H54 (cell line): ENCODE results near the gene NMRK2.
"Not testable (repeated sequence)": the region's sequence is repeated elsewhere in the genome, so short reads cannot be mapped to it uniquely, and the experiment has no call there.

ENCODE experiments used
- DNase-seq: peaks from one replicate; pipeline ENCODE4 v3.0.0; 2011; ENCODE audit warnings: low spot score, mixed read lengths; ENCODE audit not compliant: insufficient read length
- FAIRE-seq: peaks from 3 replicates; lab custom pipeline; 2011; peaks lifted over from hg19 to GRCh38; lab: Jason Lieb, UNC
- POLR2A ChIP-seq: IDR thresholded peaks from 2 replicates; pipeline ENCODE4 v1.6.1; 2011; ENCODE audit warnings: low read depth, mild to moderate bottlenecking, low read length

NMRK2 gene

DNA sequence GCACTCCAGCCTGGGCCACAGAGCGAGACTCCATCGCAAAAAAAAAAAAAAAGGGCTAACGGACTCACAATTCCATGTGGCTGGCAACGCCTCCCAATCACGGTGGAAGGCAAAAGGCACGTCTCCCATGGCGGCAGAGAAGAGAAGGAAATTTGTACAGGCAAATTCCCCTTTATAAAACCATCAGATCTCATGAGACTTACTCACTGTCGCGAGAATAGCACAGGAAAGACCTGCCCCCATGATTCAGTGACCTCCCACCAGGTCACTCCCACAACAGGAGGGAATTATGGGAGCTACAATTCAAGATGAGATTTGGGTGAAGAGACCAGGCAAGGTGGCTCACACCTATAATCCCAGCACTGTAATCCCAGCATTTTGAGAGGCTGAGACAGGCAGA lies 18.7 kb upstream of the NMRK2 start:
- FAIRE-seq (no peak), DNase-seq (no peak)
- TF ChIP-seq POLR2A: no peak

DNA sequence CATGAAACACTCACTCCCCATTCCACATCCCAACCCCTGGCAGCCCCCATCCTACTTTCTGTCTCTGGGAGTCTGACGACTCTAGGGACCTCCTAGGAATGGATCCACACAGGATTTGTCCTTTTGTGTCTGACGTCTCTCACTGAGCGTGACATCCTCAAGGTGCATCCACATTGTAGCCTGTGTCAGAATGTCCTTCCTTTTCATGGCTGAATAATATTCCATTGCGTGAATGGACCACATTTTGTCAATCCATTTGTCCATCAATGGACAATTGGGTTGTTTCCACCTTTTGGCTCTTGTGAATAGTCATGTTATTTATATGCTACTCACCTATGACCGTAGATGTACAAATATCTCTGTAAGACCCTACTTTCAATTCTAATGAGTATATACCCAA lies 16.8 kb upstream of the NMRK2 start:
- no peak for TF ChIP-seq POLR2A
- FAIRE-seq: no peak
- DNase-seq: no peak

DNA sequence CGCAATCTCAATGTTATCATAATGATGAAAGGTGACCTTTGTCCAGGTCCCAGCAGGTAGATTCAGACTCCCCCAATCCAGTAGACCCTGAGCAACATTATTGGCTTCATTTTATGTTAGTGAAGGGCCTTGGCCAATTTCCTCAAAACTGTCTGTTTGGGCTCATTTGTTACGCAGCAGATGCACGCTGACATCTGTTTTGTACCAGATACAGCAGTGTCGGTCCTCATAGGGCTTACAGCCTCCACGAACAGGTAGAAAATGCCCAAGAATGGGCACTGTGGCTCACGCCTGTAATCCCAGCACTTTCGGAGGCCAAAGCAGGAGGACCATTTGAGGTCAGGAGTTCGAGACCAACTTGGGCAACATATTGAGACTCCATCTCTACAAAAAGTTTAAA lies 13.1 kb upstream of the NMRK2 start:
- FAIRE-seq: no peak
- no peak for DNase-seq
- no peak for TF ChIP-seq POLR2A

DNA sequence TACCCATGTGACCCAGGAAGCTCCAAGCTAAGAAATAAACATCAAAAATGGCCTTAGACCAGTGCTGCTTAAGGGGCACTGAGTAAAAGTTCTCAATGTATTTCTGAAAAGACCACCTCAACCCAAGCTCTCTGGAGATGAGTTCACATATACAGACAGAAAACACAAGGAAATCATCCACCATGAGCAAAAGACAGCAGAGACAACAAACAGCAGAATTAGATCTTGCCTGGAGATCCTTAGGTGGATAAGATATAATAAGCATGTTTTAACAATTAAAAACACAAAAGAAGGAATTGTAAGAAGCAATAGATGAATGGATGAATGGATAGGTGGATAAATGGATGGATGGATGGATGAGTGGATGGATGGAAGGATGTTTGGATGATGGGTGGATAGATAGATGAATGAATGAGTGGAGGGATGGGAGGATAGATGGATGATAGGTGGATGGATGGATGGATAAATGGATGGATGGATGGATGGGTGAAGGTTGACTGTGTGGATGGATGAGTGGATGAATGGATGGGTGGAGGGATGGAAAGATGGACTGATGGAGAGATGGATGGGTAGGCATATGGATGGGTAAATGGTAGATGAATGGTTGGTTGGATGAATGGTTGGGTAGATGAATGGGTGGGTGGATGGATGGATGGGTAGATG lies 9.6 kb upstream of the NMRK2 start:
- DNase-seq (no peak), FAIRE-seq (no peak)
- no peak for TF ChIP-seq POLR2A

DNA sequence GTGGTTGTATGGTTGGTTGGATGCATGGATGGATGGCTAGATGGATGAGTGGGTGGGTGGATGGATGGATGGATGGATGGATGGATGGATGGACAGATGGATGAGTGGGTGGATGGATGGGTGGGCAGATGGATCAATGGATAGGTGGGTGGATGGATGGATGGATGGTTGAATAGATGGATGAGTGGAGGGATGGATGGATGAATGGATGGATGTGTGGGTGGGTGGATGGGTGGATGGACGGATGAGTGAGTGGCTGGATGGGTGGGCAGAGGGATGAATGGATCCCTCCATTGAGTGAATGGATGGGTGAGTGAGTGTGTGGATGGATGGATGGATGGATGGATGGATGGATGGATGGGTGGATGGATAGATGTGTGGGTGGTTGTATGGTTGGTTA lies 9.0 kb upstream of the NMRK2 start:
- FAIRE-seq (no peak), DNase-seq (no peak)
- no peak for TF ChIP-seq POLR2A

DNA sequence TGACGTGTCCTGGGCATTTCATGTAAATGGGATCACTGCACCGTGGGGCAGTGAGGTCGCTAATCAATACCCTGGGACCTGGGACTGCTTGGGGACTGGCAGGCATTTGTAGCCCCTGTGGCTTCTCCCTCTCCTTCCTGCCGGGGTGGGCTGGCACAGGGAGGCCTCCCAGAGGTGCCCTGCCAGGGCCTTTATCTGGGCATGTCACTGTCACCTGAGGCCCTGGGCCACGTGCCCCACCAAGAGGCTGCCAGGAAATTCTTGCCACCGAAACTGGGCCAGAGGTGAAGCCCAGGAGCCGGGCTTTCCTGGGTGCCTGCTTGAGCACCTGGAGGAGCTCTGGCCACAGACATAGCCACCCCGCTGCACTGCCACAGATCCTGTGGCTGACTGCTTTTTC lies 1.8 kb upstream of the NMRK2 start:
- FAIRE-seq (no peak), DNase-seq (no peak)
- no peak for TF ChIP-seq POLR2A

DNA sequence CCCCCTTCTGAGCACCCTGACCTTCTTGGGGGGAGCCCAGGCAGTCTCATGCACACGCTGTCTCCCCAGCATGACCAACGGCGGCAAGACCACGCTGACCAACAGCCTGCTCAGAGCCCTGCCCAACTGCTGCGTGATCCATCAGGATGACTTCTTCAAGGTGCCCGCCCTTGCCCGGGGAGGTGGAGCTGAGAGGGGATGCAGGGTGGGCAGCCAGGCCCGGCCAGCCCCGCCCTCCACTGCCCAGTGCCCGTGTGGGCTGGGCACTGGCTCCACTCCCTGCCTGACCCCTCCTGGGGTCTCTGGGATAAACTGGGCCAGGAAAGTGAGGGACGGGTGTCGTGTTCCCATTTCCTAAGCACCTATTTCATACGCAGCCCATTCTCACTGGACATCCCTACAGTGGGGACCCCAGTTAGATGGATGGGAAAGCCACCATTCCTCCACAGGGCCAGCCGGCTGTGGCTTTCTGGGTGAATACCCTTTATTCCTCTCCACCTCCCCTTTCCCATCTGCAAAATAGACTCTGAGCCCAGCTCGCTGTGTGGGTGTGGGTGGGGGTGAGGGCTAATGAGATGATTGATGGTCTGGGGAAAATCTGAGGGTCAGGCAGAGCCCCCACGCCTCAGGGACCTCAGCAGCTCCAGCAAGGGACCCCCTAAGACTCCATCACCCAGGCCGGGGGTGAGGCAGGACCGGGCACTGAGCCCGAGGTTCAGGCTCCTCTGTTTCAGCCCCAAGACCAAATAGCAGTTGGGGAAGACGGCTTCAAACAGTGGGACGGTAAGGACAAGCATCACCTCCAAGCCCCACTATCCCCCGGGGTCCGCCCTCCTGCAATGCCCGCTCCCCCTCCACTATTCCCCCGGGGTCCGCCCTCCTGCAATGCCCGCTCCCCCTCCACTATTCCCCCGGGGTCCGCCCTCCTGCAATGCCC lies 3.9 kb downstream of the NMRK2 start:
- no peak for DNase-seq
- no peak for FAIRE-seq
- TF ChIP-seq POLR2A: no peak

DNA sequence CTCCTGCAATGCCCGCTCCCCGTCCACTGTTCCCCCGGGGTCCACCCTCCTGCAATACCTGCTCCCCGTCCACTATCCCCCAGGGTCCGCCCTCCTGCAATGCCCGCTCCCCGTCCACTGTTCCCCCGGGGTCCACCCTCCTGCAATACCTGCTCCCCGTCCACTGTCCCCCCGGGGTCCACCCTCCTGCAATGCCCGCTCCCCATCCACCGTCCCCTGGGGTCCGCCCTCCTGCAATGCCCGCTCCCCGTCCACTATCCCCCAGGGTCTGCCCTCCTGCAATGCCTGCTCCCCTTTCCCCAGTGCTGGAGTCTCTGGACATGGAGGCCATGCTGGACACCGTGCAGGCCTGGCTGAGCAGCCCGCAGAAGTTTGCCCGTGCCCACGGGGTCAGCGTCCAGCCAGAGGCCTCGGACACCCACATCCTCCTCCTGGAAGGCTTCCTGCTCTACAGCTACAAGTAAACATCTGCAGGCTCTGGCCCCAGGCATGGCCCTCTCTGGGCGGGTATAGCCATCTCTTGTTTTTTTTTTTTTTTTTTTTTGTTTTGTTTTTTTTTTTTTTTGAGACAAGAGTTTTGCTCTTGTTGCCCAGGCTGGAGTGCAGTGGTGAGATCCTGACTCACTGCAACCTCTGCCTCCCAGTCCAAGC lies 5.6 kb downstream of the NMRK2 start:
- DNase-seq: peak; percentile 37
- FAIRE-seq: not testable (repeated sequence)

DNA sequence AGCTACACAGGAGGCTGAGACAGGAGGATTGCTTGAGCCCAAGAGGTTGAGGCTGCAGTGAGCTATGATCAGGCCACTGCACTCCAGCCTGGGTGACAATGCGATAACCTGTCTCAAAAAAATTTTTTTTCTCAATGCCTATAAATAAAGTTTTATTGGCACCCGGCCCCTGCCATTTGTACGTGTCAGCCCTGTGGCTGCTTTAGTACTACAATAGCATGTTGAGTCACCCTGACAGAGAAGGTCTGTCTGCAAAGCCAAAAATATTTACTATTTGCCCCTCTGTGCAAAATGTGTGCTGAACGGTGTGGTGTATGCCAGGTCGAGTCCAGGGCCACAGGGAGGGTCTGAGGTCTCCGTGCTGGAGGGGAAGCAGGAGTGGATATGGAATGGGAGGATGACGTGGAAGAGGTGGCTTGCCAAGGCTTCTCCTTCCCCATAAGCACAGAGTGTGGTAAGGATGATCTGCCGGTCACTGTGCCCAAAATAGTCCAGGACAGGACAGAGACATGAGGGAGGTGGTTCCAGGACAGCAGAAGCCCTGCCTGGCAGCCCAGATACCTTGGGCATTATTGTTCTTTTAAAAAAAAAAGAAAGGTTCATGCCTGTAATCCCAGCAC lies 10.0 kb downstream of the NMRK2 start:
- TF ChIP-seq POLR2A: no peak
- DNase-seq (no peak), FAIRE-seq (no peak)

DNA sequence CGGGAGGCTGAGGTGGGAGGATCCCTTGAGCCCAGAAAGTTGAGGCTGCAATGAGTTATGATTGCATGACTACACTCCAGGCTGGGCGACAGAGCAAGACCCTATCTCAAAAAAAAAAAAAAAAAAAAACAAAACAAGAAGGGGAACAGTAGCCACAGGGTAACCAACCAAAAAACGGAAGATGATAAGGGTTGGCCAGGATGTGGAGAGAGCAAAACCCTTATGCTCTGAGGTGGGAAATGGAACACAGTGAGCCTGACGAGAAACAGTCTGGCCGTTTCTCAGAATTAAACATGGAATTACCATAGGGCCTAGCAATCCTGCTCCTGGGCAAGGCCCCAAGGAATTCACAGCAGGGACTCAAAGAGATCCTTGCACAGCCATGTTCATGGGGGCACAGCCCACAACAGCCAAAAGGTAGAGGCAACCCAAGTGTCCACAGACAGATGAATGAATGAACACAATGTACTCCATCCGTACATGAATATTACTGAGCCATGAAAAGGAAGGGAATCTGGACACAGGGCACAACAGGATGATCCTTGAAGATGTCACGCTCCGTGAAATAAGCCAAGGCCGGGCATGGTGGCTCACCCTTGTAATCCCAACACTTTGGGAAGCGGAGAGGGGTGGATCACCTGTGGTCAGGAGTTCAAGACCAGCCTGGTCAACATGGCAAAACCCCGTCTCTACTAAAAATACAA lies 11.3 kb downstream of the NMRK2 start:
- DNase-seq: no peak
- TF ChIP-seq POLR2A: no peak
- no peak for FAIRE-seq

DNA sequence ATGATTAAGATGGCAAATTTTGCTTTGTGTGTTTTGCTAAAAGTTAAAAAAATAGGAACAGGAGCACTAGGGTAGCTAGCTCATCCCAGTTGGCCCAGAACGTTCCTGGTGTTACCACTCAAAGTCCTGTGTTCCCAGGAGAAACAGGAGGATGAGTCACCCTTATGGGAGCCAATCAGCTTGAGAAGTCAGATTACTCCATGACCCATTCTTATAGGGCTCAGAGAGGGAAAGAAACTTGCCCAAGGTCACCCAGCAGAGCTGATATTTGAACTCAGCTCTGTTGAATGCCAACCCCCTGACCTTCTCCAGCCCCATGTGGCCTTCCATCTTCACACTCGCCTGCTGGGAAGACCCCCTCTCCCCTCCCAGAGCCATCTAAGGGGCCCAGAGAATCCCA lies 13.0 kb downstream of the NMRK2 start:
- DNase-seq: no peak
- TF ChIP-seq POLR2A: no peak
- FAIRE-seq: no peak

DNA sequence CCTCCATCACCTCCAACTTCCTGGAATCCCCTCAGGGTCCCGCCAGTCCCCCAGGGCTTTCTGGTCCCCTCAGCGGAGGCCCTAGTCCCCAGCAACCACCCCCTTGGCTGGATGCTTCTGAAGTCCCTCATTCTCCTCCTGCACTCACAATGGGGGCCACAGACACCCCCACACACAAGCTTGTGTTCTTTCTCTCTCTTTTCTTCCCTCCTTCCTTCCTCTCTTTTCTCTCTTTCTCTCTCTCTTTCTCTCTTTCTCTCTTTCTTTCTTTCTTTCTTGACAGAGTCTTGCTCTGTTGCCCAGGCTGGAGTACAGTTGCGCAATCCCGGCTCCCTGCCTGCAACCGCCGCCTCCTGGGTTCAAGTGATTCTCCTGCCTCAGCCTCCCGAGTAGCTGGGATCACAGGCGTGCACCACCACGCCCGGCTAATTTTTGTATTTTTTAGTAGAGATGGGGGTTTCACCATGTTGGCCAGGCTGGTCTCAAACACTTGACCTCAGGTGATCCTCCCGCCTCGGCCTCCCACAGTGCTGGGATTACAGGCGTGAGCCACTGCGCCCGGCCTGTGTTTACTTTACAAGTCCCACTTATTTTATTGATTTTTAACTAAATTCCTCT lies 14.6 kb downstream of the NMRK2 start:
- not testable (repeated sequence) for FAIRE-seq, DNase-seq

DNA sequence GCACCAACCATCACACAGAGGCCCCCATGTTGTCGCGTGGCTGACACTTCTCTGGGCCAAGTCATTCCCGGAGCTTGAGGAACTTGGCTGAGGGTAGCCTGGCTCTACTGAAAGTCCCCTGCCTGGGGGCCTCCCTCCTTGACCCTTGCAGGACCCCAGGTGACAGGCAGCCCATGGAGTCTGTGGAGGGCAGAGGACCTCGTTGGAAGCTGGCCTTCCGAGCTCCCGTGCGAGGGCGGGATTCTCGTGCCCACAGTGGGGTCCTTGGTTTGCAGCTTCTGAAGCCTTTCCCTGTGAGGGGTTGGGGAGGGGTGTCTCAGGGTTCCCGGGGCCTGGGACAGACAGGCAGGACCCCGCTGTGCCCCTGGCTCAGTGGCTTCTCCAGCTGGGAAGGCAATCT lies 16.4 kb downstream of the NMRK2 start:
- no peak for TF ChIP-seq POLR2A
- FAIRE-seq: no peak

More for the DNA sequence above, 16.4 kb downstream of the NMRK2 start:
- no peak for DNase-seq
